Activated CD4-positive, alpha-beta memory T cell treated with anti-CD3 and anti-CD28 coated beads for 36 hours (primary cell): ENCODE data around the gene CHAC1. TPM values are rescaled to one million over a fixed set of nuclear protein-coding genes. Genes with fewer than 3 reads are reported as not detected.

Source experiments
- CTCF ChIA-PET: fragments of 350-600 bp; sonication (Branson Sonifier 250); formaldehyde crosslinking; loops from one replicate; lab custom pipeline; 2021; ENCODE audit warnings: antibody characterized with exemption, inconsistent platforms; lab: Charles Lee
- POLR2A ChIA-PET: fragments of 350-600 bp; sonication (Branson Sonifier 250); formaldehyde crosslinking; loops from one replicate; lab custom pipeline; 2021; ENCODE audit warnings: antibody characterized with exemption; lab: Charles Lee
- DNase-seq: peaks from one replicate; pipeline ENCODE4 v3.0.0-alpha.2; 2020
- H3K27ac Mint-ChIP-seq: one replicate; pipeline ENCODE4 v1.8.0; 2021; ENCODE audit warnings: mixed read lengths
- H3K27me3 Mint-ChIP-seq: one replicate; pipeline ENCODE4 v1.8.0; 2021; ENCODE audit warnings: mixed read lengths
- H3K36me3 Mint-ChIP-seq: one replicate; pipeline ENCODE4 v1.8.0; 2021; ENCODE audit warnings: mixed read lengths
- H3K4me1 Mint-ChIP-seq: one replicate; pipeline ENCODE4 v1.8.0; 2021; ENCODE audit warnings: low read depth, mixed read lengths
- H3K4me3 Mint-ChIP-seq: one replicate; pipeline ENCODE4 v1.8.0; 2021; ENCODE audit warnings: mild to moderate bottlenecking, mixed read lengths
- H3K9me3 Mint-ChIP-seq: one replicate; pipeline ENCODE4 v1.8.0; 2021; ENCODE audit warnings: mixed read lengths
- intact Hi-C: fragments of 100-400 bp; cut with micrococcal nuclease; formaldehyde crosslinking; loops from one replicate; pipeline ENCODE4 v1.15.1; 2023
- total RNA-seq, 2 experiments: library from RNA; stranded (reverse); gene quantifications; one replicate each; pipeline ENCODE4 v1.2.3, GENCODE V29; 2021

The CHAC1 gene
- total RNA-seq, 2 experiments from 2014 or later, result 21.6 to 22.3 TPM

DNA sequence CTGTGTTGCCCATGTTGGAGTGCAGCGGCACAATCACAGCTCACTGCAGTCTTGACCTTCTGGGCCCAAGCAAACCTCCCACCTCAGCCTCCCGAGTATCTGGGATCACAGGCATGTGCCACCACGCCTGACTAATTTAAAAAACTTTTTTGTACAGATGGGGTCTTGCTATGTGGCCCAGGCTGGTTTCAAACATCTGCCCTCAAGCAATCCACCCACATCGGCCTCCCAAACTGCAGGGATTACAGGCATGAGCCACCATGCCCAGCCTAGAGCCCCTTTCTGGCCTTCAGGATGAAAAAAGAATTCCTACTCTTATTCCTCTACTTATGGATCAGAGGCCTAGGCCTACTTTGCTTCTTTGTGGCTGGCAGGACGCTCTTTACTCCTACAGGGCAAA, 39.6 kb downstream of the CHAC1 start:
- H3K36me3 Mint-ChIP-seq, result peaks cover 45% of the 10 kb centered on the region
- POLR2A ChIA-PET, result no interaction called here
- H3K9me3 Mint-ChIP-seq, result no peaks in the 10 kb centered on the region
- CTCF ChIA-PET, result interaction anchor here (0.5 kb wide), 1 partner anchor 13 kb away, joined by 4 read pairs; no protein-coding TSS in a partner anchor
- intact Hi-C loops, result no loop called here
- no peak overlapping the region for H3K4me3 Mint-ChIP-seq
- no peak overlapping the region for H3K27ac Mint-ChIP-seq
- no peaks in the 10 kb centered on the region for H3K27me3 Mint-ChIP-seq
- no peak for DNase-seq
- peaks cover 19% of the 10 kb centered on the region for H3K4me1 Mint-ChIP-seq

DNA sequence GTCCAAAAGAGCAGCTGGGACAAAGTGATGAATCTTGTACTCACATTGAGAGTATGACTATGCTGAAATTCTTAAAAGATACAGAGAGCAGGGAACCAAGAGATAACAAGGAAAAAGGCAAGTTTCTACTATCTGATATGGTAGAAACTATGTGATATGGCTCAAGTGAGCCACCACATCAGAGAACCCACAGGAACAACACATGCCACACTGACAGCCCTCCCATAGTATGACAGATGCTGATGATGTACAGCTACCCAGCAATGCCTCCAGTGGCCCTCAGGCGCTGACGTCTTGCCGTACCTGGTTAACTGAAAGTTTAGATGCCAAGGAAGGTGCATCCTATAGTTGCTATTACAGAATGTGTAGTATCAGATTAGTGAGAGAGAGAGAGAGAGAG, 42.4 kb downstream of the CHAC1 start:
- peaks cover 9% of the 10 kb centered on the region for H3K4me1 Mint-ChIP-seq
- ChIA-PET POLR2A (no interaction called here), CTCF (interaction anchor here (1.5 to 1.6 kb wide), 2 partner anchors 93 to 189 kb away, joined by 3 to 4 read pairs; no protein-coding TSS in a partner anchor)
- DNase-seq, result no peak
- no peak overlapping the region for H3K4me3 Mint-ChIP-seq
- H3K27me3 Mint-ChIP-seq, result no peaks in the 10 kb centered on the region
- H3K9me3 Mint-ChIP-seq, result no peaks in the 10 kb centered on the region
- intact Hi-C loops, result no loop called here
- H3K27ac Mint-ChIP-seq, result no peak overlapping the region
- H3K36me3 Mint-ChIP-seq, result peaks cover 35% of the 10 kb centered on the region

DNA sequence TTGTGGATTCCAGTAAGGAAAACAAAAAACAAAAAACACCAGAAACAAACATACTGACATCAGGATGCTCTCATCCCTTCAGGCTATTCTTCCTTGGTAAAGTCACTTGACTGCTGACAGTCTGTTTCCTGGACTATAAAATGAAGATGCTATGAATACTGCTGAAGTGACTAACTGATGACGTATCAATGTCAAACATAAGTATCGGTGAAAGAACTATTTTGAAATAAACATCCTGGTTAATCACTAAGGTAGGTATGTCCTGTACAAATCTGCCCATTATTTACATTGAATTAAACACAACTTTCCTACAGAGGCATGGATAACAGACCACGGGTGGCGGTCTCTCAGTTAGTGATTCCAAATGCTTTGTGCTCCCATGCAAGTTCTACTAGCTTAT, 45.9 kb downstream of the CHAC1 start:
- intact Hi-C loops, result no loop called here
- ChIA-PET CTCF (no interaction called here), POLR2A (no interaction called here)
- no peak for DNase-seq
- no peak overlapping the region for H3K27ac Mint-ChIP-seq
- H3K9me3 Mint-ChIP-seq, result no peaks in the 10 kb centered on the region
- peaks cover 32% of the 10 kb centered on the region for H3K36me3 Mint-ChIP-seq
- H3K27me3 Mint-ChIP-seq, result no peaks in the 10 kb centered on the region
- no peaks in the 10 kb centered on the region for H3K4me1 Mint-ChIP-seq
- H3K4me3 Mint-ChIP-seq, result no peak overlapping the region

DNA sequence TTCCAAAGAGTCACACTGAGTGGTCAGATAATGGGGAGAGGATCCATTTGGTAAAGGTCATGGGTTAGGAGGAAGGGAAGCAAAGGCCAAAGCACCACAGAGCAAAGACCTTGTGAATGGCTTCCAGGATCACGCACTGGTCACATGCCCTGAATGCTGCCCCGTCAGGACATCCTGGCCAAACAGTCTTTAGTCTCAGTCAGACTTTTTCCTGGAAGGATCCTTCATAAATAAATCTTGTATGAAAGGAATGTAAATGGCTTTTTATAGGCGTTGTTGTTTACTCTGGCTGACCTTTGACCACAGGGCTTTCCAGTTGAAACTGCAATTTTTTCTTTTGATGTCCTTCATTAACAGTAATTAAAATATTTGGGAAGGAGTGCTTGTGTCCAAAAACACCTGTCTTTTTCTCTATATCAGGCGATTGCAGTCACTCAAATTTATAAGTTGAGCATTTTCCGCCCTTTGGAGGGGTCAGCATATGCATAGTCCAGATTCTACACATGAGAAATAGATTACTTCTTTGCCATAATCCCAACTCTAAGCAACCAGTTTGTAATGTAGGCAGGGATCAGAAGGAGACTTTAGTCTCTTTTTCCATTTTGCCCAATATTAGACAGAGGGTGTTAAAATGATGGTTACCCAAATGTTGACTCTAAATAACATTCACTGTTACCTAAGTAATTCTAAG, 48.4 kb downstream of the CHAC1 start:
- ChIA-PET POLR2A (no interaction called here), CTCF (no interaction called here)

DNA sequence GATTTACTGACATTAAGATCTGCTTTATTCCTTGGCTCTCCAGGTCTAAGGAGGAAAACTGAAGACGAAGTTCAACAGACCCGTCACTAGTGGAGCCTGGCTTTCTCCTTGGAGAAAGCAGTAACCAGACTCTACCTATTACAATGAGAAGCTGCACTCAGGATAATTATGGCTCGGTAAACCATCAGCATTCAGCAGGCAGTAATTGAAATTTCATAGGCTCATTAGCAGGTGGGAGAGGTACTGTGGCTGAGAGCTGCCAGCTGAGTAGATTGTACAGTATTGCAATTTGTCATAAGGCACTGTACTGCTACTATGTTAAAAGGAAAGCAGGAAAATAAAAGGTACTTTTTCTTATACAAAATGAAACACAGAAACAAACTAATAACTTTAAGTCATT, 51.2 kb downstream of the CHAC1 start:
- no peak for DNase-seq
- ChIA-PET CTCF (interaction anchor here (1.2 kb wide), 1 partner anchor 110 kb away, joined by 3 read pairs; the partner anchor contains the start of gene VPS18), POLR2A (no interaction called here)
- Mint-ChIP-seq H3K36me3 (peaks cover 17% of the 10 kb centered on the region), H3K27ac (no peak overlapping the region), H3K4me1 (no peaks in the 10 kb centered on the region), H3K4me3 (no peak overlapping the region), H3K27me3 (no peaks in the 10 kb centered on the region), H3K9me3 (no peaks in the 10 kb centered on the region)
- intact Hi-C loops, result no loop called here

More for the DNA sequence above, 48.4 kb downstream of the CHAC1 start:
- Mint-ChIP-seq H3K4me1 (no peaks in the 10 kb centered on the region), H3K4me3 (no peak overlapping the region), H3K27ac (no peak overlapping the region), H3K9me3 (no peaks in the 10 kb centered on the region), H3K27me3 (no peaks in the 10 kb centered on the region), H3K36me3 (peaks cover 22% of the 10 kb centered on the region)
- DNase-seq, result no peak
- intact Hi-C loops, result no loop called here

Other genes starting within 250 kb of the CHAC1 start
- gene RMDN3, start 198.2 kb upstream of the CHAC1 start, total RNA-seq, result 10 to 100 TPM; 22.6 to 22.7 TPM
- gene GCHFR, start 189.4 kb upstream of the CHAC1 start, total RNA-seq, result 10 to 100 TPM; 36.0 to 40.2 TPM
- under 1 TPM; 0.39 to 0.43 TPM for gene C15orf62, start 183.5 kb upstream of the CHAC1 start, total RNA-seq
- gene ZFYVE19, start 146.4 kb upstream of the CHAC1 start, total RNA-seq, result 10 to 100 TPM; 22.8 to 26.1 TPM
- 10 to 100 TPM; 32.5 to 34.5 TPM for gene DNAJC17, start 146.0 kb upstream of the CHAC1 start, total RNA-seq
- not detected for gene PPP1R14D, start 124.8 kb upstream of the CHAC1 start, total RNA-seq
- gene SPINT1, start 109.4 kb upstream of the CHAC1 start, total RNA-seq, result 10 to 100 TPM; 11.3 to 13.1 TPM
- gene RHOV, start 79.2 kb upstream of the CHAC1 start, total RNA-seq, result under 1 TPM; 0.29 to 0.53 TPM
- 1 to 10 TPM; 7.8 to 8.8 TPM for gene VPS18, start 59.0 kb upstream of the CHAC1 start, total RNA-seq
- gene DLL4, start 24.1 kb upstream of the CHAC1 start, total RNA-seq, result not detected
- gene INO80, start 162.8 kb downstream of the CHAC1 start, total RNA-seq, result 10 to 100 TPM; 19.9 to 22.8 TPM